Activated CD8-positive, alpha-beta T cell treated with anti-CD3 and anti-CD28 coated beads for 36 hours (primary cell): Measurements from ENCODE around the gene ANGPTL1. TPM values are rescaled to one million over a fixed set of nuclear protein-coding genes. Genes with fewer than 3 reads are reported as not detected.

Experiments used
- total RNA-seq, 2 experiments: library from RNA; stranded (reverse); gene quantifications; one replicate each; pipeline ENCODE4 v1.2.3, GENCODE V29; 2021

ANGPTL1 gene
- total RNA-seq, 2 experiments from 2014 or later: not detected

Other genes starting within 250 kb of the ANGPTL1 start
- 1 to 10 TPM; 2.8 to 4.8 TPM for gene RALGPS2, start 145.8 kb downstream of the ANGPTL1 start, total RNA-seq
- 10 to 100 TPM; 34.7 to 36.1 TPM for gene FAM20B, start 154.8 kb upstream of the ANGPTL1 start, total RNA-seq
- 10 to 100 TPM; 28.8 to 30.3 TPM for gene TOR3A, start 211.0 kb upstream of the ANGPTL1 start, total RNA-seq